Endothelial cell of hepatic sinusoid (primary cell): Measurements from ENCODE around the gene SRC.

Experiments
- in situ Hi-C: cut with HindIII; loops from 2 replicates; pipeline ENCODE4 v1.10.0; 2017; ENCODE audit warnings: low sequenced_read_pairs

Gene SRC

GRCh38 chr20:37442547-37442946, 96.6 kb downstream of the SRC start:
- in situ Hi-C loops = loop anchor here (5.0 kb wide), 1 partner anchor 80 kb away; the partner anchor contains the start of gene NNAT

- in situ Hi-C loops = loop anchor here (5.0 kb wide), 1 partner anchor 79 kb away; the partner anchor contains the start of gene NNAT
Observed at GRCh38 chr20:37442986-37443385, 97.0 kb downstream of the SRC start.

- in situ Hi-C loops = loop anchor here (5.0 kb wide), 1 partner anchor 79 kb away; the partner anchor contains the start of gene NNAT
Observed at GRCh38 chr20:37443596-37443995, 97.7 kb downstream of the SRC start.

GRCh38 chr20:37445041-37445440, 99.1 kb downstream of the SRC start:
- in situ Hi-C loops = no loop called here

- in situ Hi-C loops = no loop called here
Observed at GRCh38 chr20:37446286-37447032, 100.5 kb downstream of the SRC start.

GRCh38 chr20:37447688-37448087, 101.7 kb downstream of the SRC start:
- in situ Hi-C loops = no loop called here

- in situ Hi-C loops = no loop called here
Observed at GRCh38 chr20:37449276-37449675, 103.3 kb downstream of the SRC start.

- in situ Hi-C loops = no loop called here
Observed at GRCh38 chr20:37450344-37450743, 104.4 kb downstream of the SRC start.

- in situ Hi-C loops = no loop called here
Observed at GRCh38 chr20:37451616-37452015, 105.7 kb downstream of the SRC start.

GRCh38 chr20:37452236-37452635, 106.3 kb downstream of the SRC start:
- in situ Hi-C loops = no loop called here

- in situ Hi-C loops = no loop called here
Observed at GRCh38 chr20:37453288-37453687, 107.3 kb downstream of the SRC start.

GRCh38 chr20:37453836-37454235, 107.9 kb downstream of the SRC start:
- in situ Hi-C loops = no loop called here

- in situ Hi-C loops = no loop called here
Observed at GRCh38 chr20:37454636-37455385, 108.9 kb downstream of the SRC start.
